ENCODE results near the gene CLIC3.

GRCh38 chr9:137029058-137029936 lies 32.9 kb upstream of the CLIC3 start:
- TF ChIP-seq POLR2A (IDR thresholded peaks at IDR 0.05; ENCODE audit: low read length) (no peak), GATA1 (IDR thresholded peaks at IDR 0.05; ENCODE audit: low read depth, low read length) (no peak)

All from erythroblast (primary cell).